ENCODE measurements around the gene GPATCH2L. TPM values are rescaled to one million over a fixed set of nuclear protein-coding genes. Genes with fewer than 3 reads are reported as not detected.
A peak's percentile ranks its signal among the peaks of the same experiment; 100 is the strongest.

The GPATCH2L gene
- total RNA-seq, 1 donor = 43.8 TPM

- no peak overlapping the region for H3K4me2 ChIP-seq (ENCODE audit: insufficient read depth, low read length)
- peaks cover 34% of the 10 kb centered on the region for H3K36me3 ChIP-seq (ENCODE audit: insufficient read depth, low read length)
- H3K4me3 ChIP-seq (ENCODE audit: insufficient read depth, low read length) = no peak overlapping the region
- no peak overlapping the region for H2AFZ ChIP-seq (ENCODE audit: low read length)
- no peaks in the 10 kb centered on the region for H3K79me2 ChIP-seq (ENCODE audit: insufficient read depth, low read length)
- H3K9me3 ChIP-seq (ENCODE audit: low read depth, low read length) = no peaks in the 10 kb centered on the region
- H3K27ac ChIP-seq (ENCODE audit: low read depth, low read length) = peak overlapping the region; percentile 88
- H3K27me3 ChIP-seq (ENCODE audit: insufficient read depth, low read length) = no peaks in the 10 kb centered on the region
- H3K4me1 ChIP-seq (ENCODE audit: insufficient read depth, low read length) = peaks cover 16% of the 10 kb centered on the region
- H4K20me1 ChIP-seq (ENCODE audit: insufficient read depth, low read length) = peaks cover 7% of the 10 kb centered on the region
- no peak for DNase-seq (ENCODE audit: insufficient read length, low spot score, missing footprints)
- no peak for TF ChIP-seq CTCF (IDR thresholded peaks at IDR 0.05; ENCODE audit: extremely low read depth, low read depth, low read length)
These were observed 52.9 kb downstream of the GPATCH2L start for GRCh38 chr14:76204461-76205230.

- Histone ChIP-seq H3K4me3 (ENCODE audit: insufficient read depth, low read length) (no peak overlapping the region), H3K27ac (ENCODE audit: low read depth, low read length) (no peak overlapping the region), H2AFZ (ENCODE audit: low read length) (no peak overlapping the region), H3K4me1 (ENCODE audit: insufficient read depth, low read length) (peaks cover 14% of the 10 kb centered on the region), H4K20me1 (ENCODE audit: insufficient read depth, low read length) (peaks cover 7% of the 10 kb centered on the region), H3K27me3 (ENCODE audit: insufficient read depth, low read length) (no peaks in the 10 kb centered on the region), H3K79me2 (ENCODE audit: insufficient read depth, low read length) (no peaks in the 10 kb centered on the region), H3K9me3 (ENCODE audit: low read depth, low read length) (no peaks in the 10 kb centered on the region), H3K4me2 (ENCODE audit: insufficient read depth, low read length) (no peak overlapping the region), H3K36me3 (ENCODE audit: insufficient read depth, low read length) (peaks cover 30% of the 10 kb centered on the region)
- no peak for DNase-seq (ENCODE audit: insufficient read length, low spot score, missing footprints)
- no peak for TF ChIP-seq CTCF (IDR thresholded peaks at IDR 0.05; ENCODE audit: extremely low read depth, low read depth, low read length)
These were observed 54.0 kb downstream of the GPATCH2L start for GRCh38 chr14:76205708-76206107.

- Histone ChIP-seq H3K27ac (ENCODE audit: low read depth, low read length) (no peak overlapping the region), H2AFZ (ENCODE audit: low read length) (no peak overlapping the region), H3K36me3 (ENCODE audit: insufficient read depth, low read length) (peaks cover 16% of the 10 kb centered on the region), H3K9me3 (ENCODE audit: low read depth, low read length) (no peaks in the 10 kb centered on the region), H4K20me1 (ENCODE audit: insufficient read depth, low read length) (no peaks in the 10 kb centered on the region), H3K4me3 (ENCODE audit: insufficient read depth, low read length) (no peak overlapping the region), H3K79me2 (ENCODE audit: insufficient read depth, low read length) (no peaks in the 10 kb centered on the region), H3K27me3 (ENCODE audit: insufficient read depth, low read length) (no peaks in the 10 kb centered on the region), H3K4me1 (ENCODE audit: insufficient read depth, low read length) (peaks cover 5% of the 10 kb centered on the region), H3K4me2 (ENCODE audit: insufficient read depth, low read length) (no peak overlapping the region)
- no peak for TF ChIP-seq CTCF (IDR thresholded peaks at IDR 0.05; ENCODE audit: extremely low read depth, low read depth, low read length)
- no peak for DNase-seq (ENCODE audit: insufficient read length, low spot score, missing footprints)
These were observed 56.6 kb downstream of the GPATCH2L start for GRCh38 chr14:76208340-76208739.

- Histone ChIP-seq H3K4me1 (ENCODE audit: insufficient read depth, low read length) (no peaks in the 10 kb centered on the region), H3K27ac (ENCODE audit: low read depth, low read length) (no peak overlapping the region), H3K4me3 (ENCODE audit: insufficient read depth, low read length) (no peak overlapping the region), H3K4me2 (ENCODE audit: insufficient read depth, low read length) (no peak overlapping the region), H3K79me2 (ENCODE audit: insufficient read depth, low read length) (no peaks in the 10 kb centered on the region), H3K27me3 (ENCODE audit: insufficient read depth, low read length) (no peaks in the 10 kb centered on the region), H3K36me3 (ENCODE audit: insufficient read depth, low read length) (no peaks in the 10 kb centered on the region), H2AFZ (ENCODE audit: low read length) (no peak overlapping the region), H4K20me1 (ENCODE audit: insufficient read depth, low read length) (no peaks in the 10 kb centered on the region), H3K9me3 (ENCODE audit: low read depth, low read length) (no peaks in the 10 kb centered on the region)
- DNase-seq (ENCODE audit: insufficient read length, low spot score, missing footprints) = no peak
- TF ChIP-seq CTCF (IDR thresholded peaks at IDR 0.05; ENCODE audit: extremely low read depth, low read depth, low read length) = no peak
These were observed 60.5 kb downstream of the GPATCH2L start for GRCh38 chr14:76212242-76212641.
